WTC11 (cell line): ENCODE measurements around the gene ADGRL3.

Source experiments
- ESRRA ChIP-seq: sonication (generic); formaldehyde crosslinking; IDR thresholded peaks from 2 replicates; pipeline ENCODE4 v1.8.1; 2022; ENCODE audit warnings: mild to moderate bottlenecking, missing genetic modification reagents, borderline replicate concordance
- TF ChIP-seq, protein P1 (sequence below): sonication (generic); formaldehyde crosslinking; IDR thresholded peaks from 2 replicates; pipeline ENCODE4 v1.8.1; 2023; ENCODE audit warnings: mild to moderate bottlenecking, missing genetic modification reagents, moderate library complexity

DNA sequence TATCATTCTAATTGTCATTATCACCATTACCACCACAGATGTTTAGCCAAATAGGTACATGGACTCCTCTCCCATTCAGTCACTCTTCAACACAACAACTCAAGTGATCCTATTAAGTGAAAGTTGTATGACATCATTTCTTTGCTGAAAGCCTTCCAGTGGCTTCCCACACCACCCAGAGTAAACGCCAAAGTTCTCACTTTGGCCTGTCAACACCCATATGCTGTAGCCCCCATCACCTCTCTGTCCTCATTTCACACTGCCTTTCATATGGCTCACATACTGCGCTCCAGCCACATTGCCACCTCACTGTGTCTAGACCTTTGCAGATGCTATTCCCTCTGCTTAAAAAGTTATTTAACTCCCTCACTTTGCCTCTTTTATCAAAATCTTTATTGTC lies 682.3 kb downstream of the ADGRL3 start:
- TF ChIP-seq ESRRA (CRISPR knock-in tag), result no peak
- TF ChIP-seq, protein P1, sequence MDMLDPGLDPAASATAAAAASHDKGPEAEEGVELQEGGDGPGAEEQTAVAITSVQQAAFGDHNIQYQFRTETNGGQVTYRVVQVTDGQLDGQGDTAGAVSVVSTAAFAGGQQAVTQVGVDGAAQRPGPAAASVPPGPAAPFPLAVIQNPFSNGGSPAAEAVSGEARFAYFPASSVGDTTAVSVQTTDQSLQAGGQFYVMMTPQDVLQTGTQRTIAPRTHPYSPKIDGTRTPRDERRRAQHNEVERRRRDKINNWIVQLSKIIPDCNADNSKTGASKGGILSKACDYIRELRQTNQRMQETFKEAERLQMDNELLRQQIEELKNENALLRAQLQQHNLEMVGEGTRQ (CRISPR knock-in tag), result no peak
